Esophagus squamous epithelium (tissue), 5 donors: Measurements from ENCODE around the gene TNFRSF6B. TPM values are rescaled to one million over a fixed set of nuclear protein-coding genes. Genes with fewer than 3 reads are reported as not detected.

Experiments used
- DNase-seq: peaks from one replicate; lab custom pipeline; 2025; lab: John Stamatoyannopoulos, UW
- H3K27ac ChIP-seq, 4 donors: fragments of 200-600 bp; sonication (generic); one replicate each; pipeline ENCODE4 v1.5.1; 2016 to 2019; ENCODE audit warnings: mild to moderate bottlenecking in 1 of 4
- H3K27me3 ChIP-seq, 4 donors: fragments of 200-600 bp; sonication (generic); 1 replicate in 3 of 4; 2 replicates in 1 of 4; pipeline versions ENCODE4 v1.5.1 to v1.6.0; 2017 to 2021; ENCODE audit warnings: antibody characterized with exemption in 1 of 4
- H3K36me3 ChIP-seq, 3 donors: fragments of 200-600 bp; sonication (generic); one replicate each; pipeline ENCODE4 v1.5.1; 2016 to 2019
- H3K4me1 ChIP-seq, 3 donors: fragments of 200-600 bp; sonication (generic); one replicate each; pipeline ENCODE4 v1.5.1; 2017 to 2019
- H3K4me3 ChIP-seq, 4 donors: fragments of 200-600 bp; sonication (generic); 1 replicate in 3 of 4; 2 replicates in 1 of 4; pipeline ENCODE4 v1.5.1; 2016 to 2019; ENCODE audit warnings: mild to moderate bottlenecking in 2 of 4, moderate library complexity in 1 of 4
- H3K9me3 ChIP-seq, 3 donors: fragments of 200-600 bp; sonication (generic); one replicate each; pipeline ENCODE4 v1.5.1; 2016 to 2019
- POLR2A ChIP-seq, 4 donors: fragments of 450-650 bp; IDR thresholded peaks; one replicate each; pipeline ENCODE4 v1.6.1; 2017; ENCODE audit warnings: antibody characterized with exemption in 4 of 4, mild to moderate bottlenecking in 4 of 4, moderate library complexity in 3 of 4
- WGBS, 2 donors: methylation state at CpG; one replicate each; pipeline ENCODE4 v1.1.5; 2018; 5-methylcytosine and 5-hydroxymethylcytosine counted together
- intact Hi-C: fragments of 100-400 bp; cut with DNase I; formaldehyde crosslinking; loops from one replicate; pipeline ENCODE4 v1.15.0; 2022
- total RNA-seq, 4 donors: library from RNA; depleted of rRNA; stranded (reverse); fragments of >200 nt; gene quantifications; one replicate each; pipeline ENCODE4 v1.1.0, GENCODE V29; 2016
- TF ChIP-seq, protein P1 (sequence below), 6 experiments: fragments of 450-650 bp in 4 of 6; fragments of 200-600 bp in 2 of 6; sonication (generic) in 2 of 6; IDR thresholded peaks; one replicate each; pipeline ENCODE4 v1.5.1; 2016 to 2019; ENCODE audit warnings: antibody characterized with exemption in 6 of 6, mild to moderate bottlenecking in 4 of 6, moderate library complexity in 4 of 6
- donor health status: DM: yes; HTN: yes; CAD: no.

The TNFRSF6B gene
- total RNA-seq, 4 donors from 2014 or later: 2.5 to 15.2 (median 10.6) TPM

DNA sequence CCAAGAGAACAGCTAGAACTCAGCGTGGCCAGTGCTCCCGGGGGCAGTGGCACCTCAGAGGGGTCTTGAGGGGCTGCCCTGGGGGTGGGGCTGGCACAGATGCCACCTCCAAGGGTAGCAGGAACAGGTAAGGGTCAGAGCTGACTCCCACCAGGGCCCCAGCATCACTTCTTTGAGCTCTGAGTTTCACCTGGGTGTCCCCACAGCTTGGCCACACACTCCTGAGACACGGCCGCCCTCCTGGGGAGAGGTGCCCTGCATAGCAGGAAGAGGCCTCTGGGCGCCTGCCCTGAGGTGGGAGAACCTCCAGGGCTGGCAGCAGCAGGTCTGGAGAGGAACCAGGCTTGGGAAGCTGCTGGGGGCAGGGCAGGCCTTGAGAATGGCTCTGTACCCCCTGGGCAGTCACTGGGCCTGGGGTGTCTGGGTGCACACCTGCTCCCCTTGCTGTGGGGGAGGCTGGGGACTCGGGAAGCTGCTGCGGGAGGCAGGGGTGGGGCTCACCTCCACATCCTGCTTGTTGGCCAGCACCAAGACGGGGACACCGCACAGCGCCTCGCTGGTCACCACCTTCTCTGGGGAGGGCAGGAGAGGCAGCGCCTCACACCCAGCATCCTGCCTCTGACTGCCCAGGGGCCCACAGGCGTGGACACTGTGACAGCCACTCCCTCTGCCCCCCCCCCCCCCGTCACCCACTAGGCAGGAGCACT is 5.0 kb downstream of the TNFRSF6B start:
- DNase-seq: no peak
- TF ChIP-seq, protein P1, sequence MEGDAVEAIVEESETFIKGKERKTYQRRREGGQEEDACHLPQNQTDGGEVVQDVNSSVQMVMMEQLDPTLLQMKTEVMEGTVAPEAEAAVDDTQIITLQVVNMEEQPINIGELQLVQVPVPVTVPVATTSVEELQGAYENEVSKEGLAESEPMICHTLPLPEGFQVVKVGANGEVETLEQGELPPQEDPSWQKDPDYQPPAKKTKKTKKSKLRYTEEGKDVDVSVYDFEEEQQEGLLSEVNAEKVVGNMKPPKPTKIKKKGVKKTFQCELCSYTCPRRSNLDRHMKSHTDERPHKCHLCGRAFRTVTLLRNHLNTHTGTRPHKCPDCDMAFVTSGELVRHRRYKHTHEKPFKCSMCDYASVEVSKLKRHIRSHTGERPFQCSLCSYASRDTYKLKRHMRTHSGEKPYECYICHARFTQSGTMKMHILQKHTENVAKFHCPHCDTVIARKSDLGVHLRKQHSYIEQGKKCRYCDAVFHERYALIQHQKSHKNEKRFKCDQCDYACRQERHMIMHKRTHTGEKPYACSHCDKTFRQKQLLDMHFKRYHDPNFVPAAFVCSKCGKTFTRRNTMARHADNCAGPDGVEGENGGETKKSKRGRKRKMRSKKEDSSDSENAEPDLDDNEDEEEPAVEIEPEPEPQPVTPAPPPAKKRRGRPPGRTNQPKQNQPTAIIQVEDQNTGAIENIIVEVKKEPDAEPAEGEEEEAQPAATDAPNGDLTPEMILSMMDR (IDR thresholded peaks at IDR 0.05): no peak
- no peak for TF ChIP-seq POLR2A (IDR thresholded peaks at IDR 0.05)
- no CpG with 5 or more reads among the region's 14 CpGs for WGBS, 2 donors
- Histone ChIP-seq H3K36me3 (peaks cover 10 to 45% (median 25%) of the 10 kb centered on the region in 3 donors), H3K9me3 (no peaks in the 10 kb centered on the region), H3K27me3 (no peaks in the 10 kb centered on the region), H3K4me1 (peaks cover 31 to 47% (median 42%) of the 10 kb centered on the region in 3 donors), H3K4me3 (no peak overlapping the region), H3K27ac (peak overlapping the region in 2 of 4 donors; percentile 25 to 39)
- intact Hi-C loops: no loop called here

- WGBS, 2 donors: 76 to 87% methylated on average over 4 to 5 of the region's 16 CpGs
- peaks cover 10 to 45% (median 25%) of the 10 kb centered on the region in 3 donors for H3K36me3 ChIP-seq
- H3K27me3 ChIP-seq: no peaks in the 10 kb centered on the region
- DNase-seq: no peak
- H3K4me1 ChIP-seq: peaks cover 31 to 47% (median 39%) of the 10 kb centered on the region in 3 donors
- intact Hi-C loops: no loop called here
- no peaks in the 10 kb centered on the region for H3K9me3 ChIP-seq
- H3K27ac ChIP-seq: peak overlapping the region in 1 of 4 donors; percentile 39
- TF ChIP-seq, protein P1 (IDR thresholded peaks at IDR 0.05): no peak
- TF ChIP-seq POLR2A (IDR thresholded peaks at IDR 0.05): no peak
- no peak overlapping the region for H3K4me3 ChIP-seq
Measured at GRCh38 chr20:63702036-63702665, 5.7 kb downstream of the TNFRSF6B start.

DNA sequence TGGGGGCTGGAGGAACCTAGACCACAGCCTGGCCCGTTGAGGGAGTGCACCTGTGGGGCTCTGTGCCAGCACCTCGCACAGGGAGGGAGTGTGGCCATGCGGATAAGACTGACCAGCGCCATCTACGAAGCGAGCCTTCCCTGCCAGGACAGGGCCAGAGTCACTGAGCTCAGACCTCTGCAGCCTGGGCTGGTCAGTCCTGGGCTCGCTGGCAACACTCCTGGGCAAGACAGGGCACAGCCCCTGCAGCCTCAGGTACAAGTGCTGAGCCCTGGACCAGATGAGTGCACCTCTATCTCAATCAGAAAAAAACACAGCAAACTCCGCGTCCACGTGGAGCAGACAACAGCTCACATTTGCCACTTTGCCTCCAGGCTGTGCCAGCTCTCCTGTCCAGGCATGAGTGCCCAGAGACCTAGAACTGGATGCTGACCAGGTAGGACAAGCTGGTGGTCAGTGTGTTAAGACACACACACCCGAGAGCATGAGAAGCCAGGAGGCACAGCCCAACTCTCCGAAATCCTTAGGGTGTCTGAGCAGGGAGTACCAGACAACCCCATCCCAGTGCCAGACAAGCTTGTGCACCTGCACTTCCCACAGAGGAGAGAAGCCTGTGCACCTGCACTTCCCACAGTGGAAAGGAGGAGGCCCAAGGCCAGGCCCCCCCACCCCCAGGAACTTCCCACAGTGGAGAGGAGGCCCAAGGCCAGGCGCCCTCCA is 6.5 kb downstream of the TNFRSF6B start:
- TF ChIP-seq, protein P1 (IDR thresholded peaks at IDR 0.05): no peak
- TF ChIP-seq POLR2A (IDR thresholded peaks at IDR 0.05): no peak
- Histone ChIP-seq H3K27me3 (no peaks in the 10 kb centered on the region), H3K4me1 (peaks cover 27 to 40% (median 32%) of the 10 kb centered on the region in 3 donors), H3K9me3 (no peaks in the 10 kb centered on the region), H3K36me3 (peaks cover 10 to 45% (median 25%) of the 10 kb centered on the region in 3 donors), H3K27ac (no peak overlapping the region), H3K4me3 (no peak overlapping the region)
- 52 to 83% methylated on average over 5 to 9 of the region's 13 CpGs for WGBS, 2 donors
- intact Hi-C loops: no loop called here
- no peak for DNase-seq

- H3K4me3 ChIP-seq: no peak overlapping the region
- no peak overlapping the region for H3K27ac ChIP-seq
- no peaks in the 10 kb centered on the region for H3K27me3 ChIP-seq
- no peak for DNase-seq
- peaks cover 10 to 45% (median 25%) of the 10 kb centered on the region in 3 donors for H3K36me3 ChIP-seq
- H3K4me1 ChIP-seq: peaks cover 27 to 38% (median 27%) of the 10 kb centered on the region in 3 donors
- TF ChIP-seq POLR2A (IDR thresholded peaks at IDR 0.05): no peak
- TF ChIP-seq, protein P1 (IDR thresholded peaks at IDR 0.05): no peak
- intact Hi-C loops: no loop called here
- no peaks in the 10 kb centered on the region for H3K9me3 ChIP-seq
- 90% methylated on average over 2 of the region's 15 CpGs; no CpG with 5 or more reads in 1 of the 2 donors for WGBS, 2 donors
Measured at GRCh38 chr20:63703471-63703975, 7.1 kb downstream of the TNFRSF6B start.
